OCI-LY1 (cell line): Measurements from ENCODE around the gene OSCAR.

ENCODE experiments used
- H2AFZ ChIP-seq: fragments of 200-600 bp; sonication (generic), shearing (Covaris generic); 2 replicates; pipeline ENCODE4 v1.6.0; 2014; ENCODE audit warnings: antibody characterized with exemption, mild to moderate bottlenecking, low read length
- H3F3A ChIP-seq: fragments of 200-600 bp; sonication (generic), shearing (Covaris generic); 2 replicates; pipeline ENCODE4 v1.6.0; 2014; ENCODE audit warnings: mild to moderate bottlenecking, antibody characterized with exemption, low read length, moderate library complexity; ENCODE audit not compliant: insufficient read depth
- H3K27ac ChIP-seq: fragments of 200-600 bp; sonication (generic); 2 replicates; pipeline ENCODE4 v1.5.1; 2014; ENCODE audit warnings: low read length, mixed run types, mild to moderate bottlenecking, low read depth; ENCODE audit not compliant: poor library complexity, severe bottlenecking
- H3K27me3 ChIP-seq: fragments of 200-600 bp; sonication (generic); 2 replicates; pipeline ENCODE4 v1.6.0; 2014; ENCODE audit warnings: antibody characterized with exemption, mild to moderate bottlenecking, low read length, moderate library complexity; ENCODE audit not compliant: insufficient read depth
- H3K36me3 ChIP-seq: fragments of 200-600 bp; sonication (generic); 2 replicates; pipeline ENCODE4 v1.6.1; 2014; ENCODE audit warnings: mild to moderate bottlenecking, antibody characterized with exemption, low read length, moderate library complexity, mixed read lengths; ENCODE audit not compliant: insufficient read depth
- H3K4me1 ChIP-seq: fragments of 200-600 bp; sonication (generic); 2 replicates; pipeline ENCODE4 v1.5.1; 2014; ENCODE audit warnings: mild to moderate bottlenecking, low read length, moderate library complexity; ENCODE audit not compliant: insufficient read depth, severe bottlenecking
- H3K4me2 ChIP-seq: fragments of 200-600 bp; sonication (generic), shearing (Covaris generic); 2 replicates; pipeline ENCODE4 v1.6.1; 2014; ENCODE audit warnings: low read length
- H3K4me3 ChIP-seq: fragments of 200-600 bp; sonication (generic); 2 replicates; pipeline ENCODE4 v1.5.1; 2014; ENCODE audit warnings: low read length, low read depth, mild to moderate bottlenecking, mixed read lengths; ENCODE audit not compliant: poor library complexity, severe bottlenecking
- H3K79me2 ChIP-seq: fragments of 200-600 bp; shearing (Covaris generic); 2 replicates; pipeline ENCODE4 v1.6.1; 2016; ENCODE audit warnings: mixed run types, low read length, mixed read lengths; ENCODE audit not compliant: insufficient read depth
- H3K9ac ChIP-seq: fragments of 200-600 bp; sonication (generic), shearing (Covaris generic); 2 replicates; pipeline ENCODE4 v1.6.1; 2014; ENCODE audit warnings: mild to moderate bottlenecking, low read length, mixed read lengths
- H3K9me2 ChIP-seq: fragments of 200-600 bp; sonication (generic), shearing (Covaris generic); 2 replicates; pipeline ENCODE4 v1.6.1; 2014; ENCODE audit warnings: low read depth, mild to moderate bottlenecking, low read length, mixed read lengths
- H3K9me3 ChIP-seq: fragments of 200-600 bp; shearing (Covaris generic); 2 replicates; pipeline ENCODE4 v1.6.1; 2014; ENCODE audit warnings: low read length, mixed read lengths
- H4K20me1 ChIP-seq: fragments of 200-600 bp; sonication (generic), shearing (Covaris generic); 2 replicates; pipeline ENCODE4 v1.6.0; 2016; ENCODE audit warnings: mild to moderate bottlenecking, low read length; ENCODE audit not compliant: insufficient read depth
- CTCF ChIP-seq: fragments of 200-600 bp; sonication (generic), shearing (Covaris generic); IDR thresholded peaks from 2 replicates; pipeline ENCODE4 v1.5.1; 2017; ENCODE audit warnings: mild to moderate bottlenecking, antibody characterized with exemption, low read length, moderate library complexity, mixed read lengths
- EZH2 ChIP-seq: fragments of 200-600 bp; sonication (generic), shearing (Covaris generic); IDR thresholded peaks from 2 replicates; pipeline ENCODE4 v1.8.0; 2017; ENCODE audit warnings: borderline replicate concordance, mixed run types, mild to moderate bottlenecking, antibody characterized with exemption, low read length, moderate library complexity, mixed read lengths

The OSCAR gene

GRCh38 chr19:54073829-54074228 is 26.8 kb downstream of the OSCAR start:
- Histone ChIP-seq H3K4me2 (no peak overlapping the region), H3K79me2 (no peaks in the 10 kb centered on the region), H3K27ac (no peak overlapping the region), H3F3A (no peaks in the 10 kb centered on the region), H3K9ac (no peak overlapping the region), H2AFZ (no peak overlapping the region), H4K20me1 (no peaks in the 10 kb centered on the region), H3K36me3 (no peaks in the 10 kb centered on the region), H3K27me3 (peaks cover 3% of the 10 kb centered on the region; the same call in 1 of the 2 replicates), H3K9me3 (no peaks in the 10 kb centered on the region), H3K4me3 (no peak overlapping the region), H3K9me2 (no peaks in the 10 kb centered on the region), H3K4me1 (no peaks in the 10 kb centered on the region)
- TF ChIP-seq EZH2 (no peak), CTCF (no peak)

- no peak overlapping the region for H3K4me3 ChIP-seq
- H3K27ac ChIP-seq, result no peak overlapping the region
- no peaks in the 10 kb centered on the region for H3K79me2 ChIP-seq
- H4K20me1 ChIP-seq, result no peaks in the 10 kb centered on the region
- H3K36me3 ChIP-seq, result no peaks in the 10 kb centered on the region
- no peak overlapping the region for H3K9ac ChIP-seq
- peaks cover 3% of the 10 kb centered on the region; the same call in 1 of the 2 replicates for H3K27me3 ChIP-seq
- H3F3A ChIP-seq, result no peaks in the 10 kb centered on the region
- H2AFZ ChIP-seq, result no peak overlapping the region
- no peak overlapping the region for H3K4me2 ChIP-seq
- no peaks in the 10 kb centered on the region for H3K4me1 ChIP-seq
- TF ChIP-seq CTCF (no peak), EZH2 (no peak)
- no peaks in the 10 kb centered on the region for H3K9me2 ChIP-seq
- no peaks in the 10 kb centered on the region for H3K9me3 ChIP-seq
Measured at GRCh38 chr19:54069470-54069869, 31.1 kb downstream of the OSCAR start.

GRCh38 chr19:54063350-54064116 is 37.1 kb downstream of the OSCAR start, which contains the start of gene VSTM1:
VSTM1 (minus strand) TSS chr19:54063897; CDS start chr19:54063777, 120 bp downstream.
- no peaks in the 10 kb centered on the region for H3K9me3 ChIP-seq
- H3K9me2 ChIP-seq, result no peaks in the 10 kb centered on the region
- H3K79me2 ChIP-seq, result no peaks in the 10 kb centered on the region
- no peak within 1 kb of the TSS for H3K9ac ChIP-seq
- no peak within 1 kb of the TSS for H3K27ac ChIP-seq
- no peak within 1 kb of the TSS for H2AFZ ChIP-seq
- H3K4me2 ChIP-seq, result no peak within 1 kb of the TSS
- no peak within 1 kb of the TSS for H3K4me3 ChIP-seq
- H3K27me3 ChIP-seq, result peaks cover 4% of the 10 kb centered on the region; the same call in 1 of the 2 replicates
- H3K36me3 ChIP-seq, result no peaks in the 10 kb centered on the region
- no peaks in the 10 kb centered on the region for H3K4me1 ChIP-seq
- TF ChIP-seq CTCF (no peak), EZH2 (no peak)
- no peaks in the 10 kb centered on the region for H4K20me1 ChIP-seq
- no peaks in the 10 kb centered on the region for H3F3A ChIP-seq
